B cell (primary cell): Measurements from ENCODE around the gene SIL1.

Experiments
- CTCF ChIP-seq: fragments of 200-600 bp; IDR thresholded peaks from one replicate; pipeline ENCODE4 v1.8.0; 2022; ENCODE audit warnings: antibody characterized with exemption, mild to moderate bottlenecking
- EZH2 ChIP-seq: IDR thresholded peaks from 2 replicates; pipeline ENCODE4 v1.6.1; 2012; ENCODE audit warnings: borderline replicate concordance, low read depth, mild to moderate bottlenecking, moderate library complexity, low read length; ENCODE audit not compliant: insufficient read depth, poor library complexity, severe bottlenecking

DNA sequence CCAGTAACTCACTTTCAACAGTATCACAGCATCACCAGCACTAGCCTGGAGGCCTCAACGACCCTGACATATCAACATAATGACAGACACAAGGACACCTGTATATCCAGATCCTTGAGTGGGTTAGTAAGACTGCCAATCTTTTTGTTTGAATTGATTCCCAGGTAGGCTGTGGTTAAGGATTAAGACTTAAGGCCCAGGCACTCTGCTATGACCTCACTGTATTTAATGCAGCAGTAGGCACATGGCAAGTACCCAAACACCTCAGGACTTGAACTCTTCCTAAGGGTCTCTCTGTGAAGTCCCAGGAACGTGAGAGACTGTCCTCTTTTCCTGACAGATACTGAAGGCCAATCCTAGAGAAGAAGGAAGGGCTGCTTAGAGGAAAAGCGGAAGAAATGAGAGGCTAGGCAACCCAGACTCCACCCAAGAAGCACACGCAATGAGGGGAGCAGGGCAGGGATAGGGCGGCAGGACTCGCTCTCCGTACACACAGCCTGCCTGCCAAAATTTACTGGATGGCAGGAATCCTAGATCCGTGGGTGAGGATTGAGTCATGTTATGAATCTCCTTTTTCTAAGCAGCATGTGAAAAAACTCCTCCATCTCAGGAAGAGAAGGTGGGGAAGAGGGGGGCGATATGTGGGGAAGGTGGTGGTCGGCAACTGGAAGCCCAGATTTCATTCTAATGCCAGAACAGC, 93.4 kb downstream of the SIL1 start:
- no peak for TF ChIP-seq EZH2
- no peak for TF ChIP-seq CTCF
